SK-N-SH treated with all-trans-retinoic acid at 6 μM for 48 hours (cell line): ENCODE results near the gene PPP6R1.

Experiments used
- ATAC-seq: fragments of 200-7000 bp; cut with Tn5 transposase; 3 replicates; pipeline ENCODE4 v1.9.1; 2020; ENCODE audit warnings: mild to moderate bottlenecking, moderate library complexity
- ARNTL ChIP-seq: fragments of 450-650 bp; formaldehyde crosslinking; IDR thresholded peaks from 2 replicates; pipeline ENCODE4 v1.5.0; 2020; ENCODE audit warnings: low read depth, mild to moderate bottlenecking, moderate library complexity, borderline replicate concordance
- BACH2 ChIP-seq: fragments of 250-450 bp; sonication (Bioruptor Pico); IDR thresholded peaks from 2 replicates; pipeline ENCODE4 v1.9.0; 2021; ENCODE audit warnings: mild to moderate bottlenecking, borderline replicate concordance
- CSDC2 ChIP-seq: fragments of 250-450 bp; sonication (Bioruptor Pico); IDR thresholded peaks from 2 replicates; pipeline ENCODE4 v1.5.0; 2020; ENCODE audit warnings: mild to moderate bottlenecking, moderate library complexity
- CSRNP3 ChIP-seq: fragments of 250-450 bp; sonication (Bioruptor Pico); IDR thresholded peaks from 2 replicates; pipeline ENCODE4 v1.5.1; 2021; ENCODE audit warnings: mild to moderate bottlenecking, moderate library complexity
- ESRRG ChIP-seq: fragments of 250-450 bp; sonication (Bioruptor Pico); IDR thresholded peaks from 2 replicates; pipeline ENCODE4 v1.6.1; 2021; ENCODE audit warnings: mild to moderate bottlenecking
- GLIS3 ChIP-seq: fragments of 250-450 bp; sonication (Bioruptor Pico); IDR thresholded peaks from 2 replicates; pipeline ENCODE4 v1.5.0; 2020; ENCODE audit warnings: mild to moderate bottlenecking, moderate library complexity
- ISL1 ChIP-seq: fragments of 250-450 bp; sonication (Bioruptor Pico); IDR thresholded peaks from 2 replicates; pipeline ENCODE4 v2.1.2; 2022; ENCODE audit warnings: mild to moderate bottlenecking, moderate library complexity
- OSR1 ChIP-seq: fragments of 250-450 bp; sonication (Bioruptor Pico); IDR thresholded peaks from 2 replicates; pipeline ENCODE4 v1.8.0; 2022; ENCODE audit warnings: moderate library complexity, mild to moderate bottlenecking, inconsistent platforms
- RARB ChIP-seq: fragments of 250-450 bp; sonication (Bioruptor Pico); IDR thresholded peaks from 2 replicates; pipeline ENCODE4 v1.8.0; 2021; ENCODE audit warnings: mild to moderate bottlenecking, moderate library complexity
- SNAI2 ChIP-seq: fragments of 250-450 bp; sonication (Bioruptor Pico); IDR thresholded peaks from 2 replicates; pipeline ENCODE4 v1.5.0; 2020; ENCODE audit warnings: mild to moderate bottlenecking, moderate library complexity
- TCF4 ChIP-seq: fragments of 250-450 bp; sonication (Bioruptor Pico); IDR thresholded peaks from 2 replicates; pipeline ENCODE4 v1.8.0; 2021; ENCODE audit warnings: mild to moderate bottlenecking, moderate library complexity, borderline replicate concordance
- TOX ChIP-seq: fragments of 250-450 bp; sonication (Bioruptor Pico); IDR thresholded peaks from 2 replicates; pipeline ENCODE4 v1.8.0; 2021; ENCODE audit warnings: mild to moderate bottlenecking, moderate library complexity, borderline replicate concordance
- TSHZ2 ChIP-seq: fragments of 250-450 bp; sonication (Bioruptor Pico); IDR thresholded peaks from 2 replicates; pipeline ENCODE4 v1.5.0; 2020; ENCODE audit warnings: mild to moderate bottlenecking, moderate library complexity
- ZFP3 ChIP-seq: fragments of 250-450 bp; sonication (Bioruptor Pico); IDR thresholded peaks from 2 replicates; pipeline ENCODE4 v1.5.0; 2020; ENCODE audit warnings: mild to moderate bottlenecking, moderate library complexity
- ZFP30 ChIP-seq: fragments of 450-650 bp; formaldehyde crosslinking; IDR thresholded peaks from 2 replicates; pipeline ENCODE4 v1.5.0; 2022; ENCODE audit warnings: mild to moderate bottlenecking, moderate library complexity
- ZNF565 ChIP-seq: fragments of 450-650 bp; formaldehyde crosslinking; conservative IDR thresholded peaks from 2 replicates; pipeline ENCODE4 v1.5.0; 2020; ENCODE audit warnings: low read depth, mild to moderate bottlenecking, moderate library complexity
- ZNF70 ChIP-seq: fragments of 450-650 bp; formaldehyde crosslinking; IDR thresholded peaks from 2 replicates; pipeline ENCODE4 v1.5.0; 2020; ENCODE audit warnings: mild to moderate bottlenecking, moderate library complexity
- ZNF8 ChIP-seq: fragments of 450-650 bp; formaldehyde crosslinking; IDR thresholded peaks from 2 replicates; pipeline ENCODE4 v1.5.0; 2020; ENCODE audit warnings: mild to moderate bottlenecking, moderate library complexity
- TF ChIP-seq, protein P1 (sequence below): fragments of 250-450 bp; sonication (Bioruptor Pico); IDR thresholded peaks from 2 replicates; pipeline ENCODE4 v1.8.0; 2020; ENCODE audit warnings: mild to moderate bottlenecking, moderate library complexity, borderline replicate concordance
- TF ChIP-seq, protein P2 (sequence below): fragments of 250-450 bp; sonication (Bioruptor Pico); IDR thresholded peaks from 2 replicates; pipeline ENCODE4 v1.5.1; 2020; ENCODE audit warnings: low read depth, mild to moderate bottlenecking, moderate library complexity

The PPP6R1 gene

DNA sequence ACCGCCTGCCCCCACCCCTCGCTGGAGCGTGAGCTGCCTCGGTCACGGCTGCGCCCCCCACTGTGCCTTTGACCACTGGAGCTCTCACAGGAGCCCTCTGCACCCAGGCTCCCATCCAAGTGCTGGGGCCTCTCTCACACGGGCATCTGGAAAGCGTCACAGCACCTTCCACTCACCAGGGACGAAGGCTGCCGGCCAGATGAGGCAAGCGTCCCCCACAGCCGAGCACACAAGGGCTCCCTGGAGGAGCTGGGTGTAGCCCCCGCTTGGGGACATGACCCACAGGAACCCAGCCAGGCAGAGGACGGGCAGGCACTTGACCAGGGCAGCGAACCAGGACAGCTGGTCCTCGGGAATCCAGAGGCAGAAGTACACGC, 30.8 kb downstream of the PPP6R1 start:
- peak; percentile 40 for ATAC-seq
- TF ChIP-seq TCF4 (CRISPR knock-in tag) (peak; percentile 63; the same call in 1 of the 2 replicates), TSHZ2 (CRISPR knock-in tag) (peak; percentile 56; the same call in 1 of the 2 replicates), ISL1 (no peak)

- TF ChIP-seq ZNF8 (no peak), ARNTL (no peak)
- TF ChIP-seq, all 23 proteins: peak for 0
- ATAC-seq, result peak; percentile 13
Observed at GRCh38 chr19:55227241-55228014, 31.4 kb downstream of the PPP6R1 start.

DNA sequence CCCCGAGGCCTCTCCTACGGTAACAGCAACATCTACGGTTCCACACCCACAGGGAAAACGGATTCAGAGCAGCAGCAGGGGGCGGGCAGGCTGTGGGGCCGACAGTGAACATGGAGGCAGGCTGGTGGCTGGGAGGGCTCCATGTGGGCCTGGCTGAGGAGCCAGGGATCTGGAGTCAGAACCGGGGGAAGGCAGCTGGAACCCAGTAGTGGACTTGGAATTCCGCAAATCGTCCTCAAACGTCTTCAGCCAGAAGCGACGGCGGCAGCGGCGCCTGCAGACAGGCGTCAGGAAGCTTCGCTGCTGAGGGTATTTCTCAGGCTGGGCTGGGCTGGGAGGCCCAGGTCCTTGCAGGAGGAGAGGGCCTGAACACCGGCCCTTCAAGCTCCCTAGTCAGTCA, 32.0 kb downstream of the PPP6R1 start:
- no peak for TF ChIP-seq ZFP30
- no peak for TF ChIP-seq ARNTL
- no peak for TF ChIP-seq ZNF8
- TF ChIP-seq, protein P1, sequence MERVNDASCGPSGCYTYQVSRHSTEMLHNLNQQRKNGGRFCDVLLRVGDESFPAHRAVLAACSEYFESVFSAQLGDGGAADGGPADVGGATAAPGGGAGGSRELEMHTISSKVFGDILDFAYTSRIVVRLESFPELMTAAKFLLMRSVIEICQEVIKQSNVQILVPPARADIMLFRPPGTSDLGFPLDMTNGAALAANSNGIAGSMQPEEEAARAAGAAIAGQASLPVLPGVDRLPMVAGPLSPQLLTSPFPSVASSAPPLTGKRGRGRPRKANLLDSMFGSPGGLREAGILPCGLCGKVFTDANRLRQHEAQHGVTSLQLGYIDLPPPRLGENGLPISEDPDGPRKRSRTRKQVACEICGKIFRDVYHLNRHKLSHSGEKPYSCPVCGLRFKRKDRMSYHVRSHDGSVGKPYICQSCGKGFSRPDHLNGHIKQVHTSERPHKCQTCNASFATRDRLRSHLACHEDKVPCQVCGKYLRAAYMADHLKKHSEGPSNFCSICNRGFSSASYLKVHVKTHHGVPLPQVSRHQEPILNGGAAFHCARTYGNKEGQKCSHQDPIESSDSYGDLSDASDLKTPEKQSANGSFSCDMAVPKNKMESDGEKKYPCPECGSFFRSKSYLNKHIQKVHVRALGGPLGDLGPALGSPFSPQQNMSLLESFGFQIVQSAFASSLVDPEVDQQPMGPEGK (CRISPR knock-in tag), result no peak
- no peak for TF ChIP-seq CSRNP3 (CRISPR knock-in tag)
- TF ChIP-seq TSHZ2 (CRISPR knock-in tag), result no peak
- TF ChIP-seq ZNF70 (CRISPR knock-in tag), result no peak
- TF ChIP-seq TCF4 (CRISPR knock-in tag), result no peak
- no peak for TF ChIP-seq RARB (CRISPR knock-in tag)
- no peak for TF ChIP-seq SNAI2 (CRISPR knock-in tag)
- no peak for TF ChIP-seq OSR1
- no peak for TF ChIP-seq ESRRG (CRISPR knock-in tag)
- no peak for ATAC-seq

DNA sequence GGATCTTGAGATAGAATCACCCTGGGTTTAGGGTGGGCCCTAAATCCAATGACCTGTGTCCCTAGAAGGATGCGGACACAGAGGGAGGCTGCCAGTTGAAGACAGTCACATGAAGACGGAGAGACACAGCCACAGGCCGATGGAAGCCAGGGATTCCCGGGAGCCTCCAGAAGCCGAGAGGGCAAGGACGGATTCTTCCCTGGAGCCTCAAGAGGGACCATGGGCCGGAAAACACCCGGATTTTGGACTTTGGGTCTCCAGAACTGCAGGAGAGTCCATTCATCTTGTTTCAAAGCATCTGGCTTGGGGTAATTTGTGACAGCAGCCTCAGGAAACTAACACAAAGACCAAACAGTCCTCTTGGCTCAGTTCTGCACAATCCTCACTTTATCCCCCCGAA, 32.5 kb downstream of the PPP6R1 start:
- ATAC-seq, result no peak
- TF ChIP-seq, protein P2, sequence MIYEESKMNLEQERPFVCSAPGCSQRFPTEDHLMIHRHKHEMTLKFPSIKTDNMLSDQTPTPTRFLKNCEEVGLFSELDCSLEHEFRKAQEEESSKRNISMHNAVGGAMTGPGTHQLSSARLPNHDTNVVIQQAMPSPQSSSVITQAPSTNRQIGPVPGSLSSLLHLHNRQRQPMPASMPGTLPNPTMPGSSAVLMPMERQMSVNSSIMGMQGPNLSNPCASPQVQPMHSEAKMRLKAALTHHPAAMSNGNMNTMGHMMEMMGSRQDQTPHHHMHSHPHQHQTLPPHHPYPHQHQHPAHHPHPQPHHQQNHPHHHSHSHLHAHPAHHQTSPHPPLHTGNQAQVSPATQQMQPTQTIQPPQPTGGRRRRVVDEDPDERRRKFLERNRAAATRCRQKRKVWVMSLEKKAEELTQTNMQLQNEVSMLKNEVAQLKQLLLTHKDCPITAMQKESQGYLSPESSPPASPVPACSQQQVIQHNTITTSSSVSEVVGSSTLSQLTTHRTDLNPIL, result no peak
- TF ChIP-seq CSDC2 (no peak), GLIS3 (no peak), ZFP30 (no peak), BACH2 (CRISPR knock-in tag) (no peak), ZNF565 (CRISPR knock-in tag) (no peak), ZFP3 (CRISPR knock-in tag) (no peak), ARNTL (no peak), ZNF70 (CRISPR knock-in tag) (no peak), ESRRG (CRISPR knock-in tag) (no peak), TSHZ2 (CRISPR knock-in tag) (no peak), TOX (CRISPR knock-in tag) (no peak), TCF4 (CRISPR knock-in tag) (no peak)
- TF ChIP-seq, protein P1 (CRISPR knock-in tag), result no peak
